Stomach (tissue), 4 donors: ENCODE measurements around the gene PCED1B.

Experiments used
- POLR2A ChIP-seq, 4 donors: fragments of 450-650 bp; IDR thresholded peaks; one replicate each; pipeline ENCODE4 v1.6.1; 2016; ENCODE audit warnings: antibody characterized with exemption in 4 of 4, control low read depth in 2 of 4, mild to moderate bottlenecking in 1 of 4, moderate library complexity in 1 of 4
- POLR2AphosphoS5 ChIP-seq, 3 donors: sonication (generic); formaldehyde crosslinking; IDR thresholded peaks; one replicate each; pipeline ENCODE4 v1.6.1; 2016; ENCODE audit warnings: antibody characterized with exemption in 3 of 3
- TF ChIP-seq, protein P1 (sequence below), 7 experiments: fragments of 450-650 bp in 4 of 7; fragments of 200-600 bp in 3 of 7; sonication (generic) in 3 of 7; IDR thresholded peaks; one replicate each; pipeline ENCODE4 v1.5.1; 2016 to 2019; ENCODE audit warnings: antibody characterized with exemption in 7 of 7, control low read depth in 2 of 7, mild to moderate bottlenecking in 1 of 7

DNA sequence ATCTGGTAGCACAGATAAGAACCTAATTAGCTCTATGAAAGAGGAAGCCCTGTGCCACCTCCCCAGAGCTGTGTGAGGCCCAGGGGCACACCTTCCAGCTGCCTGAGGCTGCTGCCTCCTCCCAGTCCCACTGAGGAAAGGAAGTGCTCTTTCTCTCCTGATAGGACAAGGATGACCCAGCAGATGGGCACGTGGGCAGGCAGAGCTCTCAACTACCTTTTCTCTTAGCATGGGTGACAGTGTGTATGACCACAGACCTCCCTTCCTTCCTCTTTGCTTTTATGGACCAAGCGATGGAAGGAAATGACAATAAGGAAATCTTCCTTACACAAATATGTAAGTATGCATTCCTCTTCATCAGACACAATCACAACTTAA lies 127.9 kb downstream of the PCED1B start:
- TF ChIP-seq POLR2A (IDR thresholded peaks at IDR 0.05), result no peak
- TF ChIP-seq, protein P1, sequence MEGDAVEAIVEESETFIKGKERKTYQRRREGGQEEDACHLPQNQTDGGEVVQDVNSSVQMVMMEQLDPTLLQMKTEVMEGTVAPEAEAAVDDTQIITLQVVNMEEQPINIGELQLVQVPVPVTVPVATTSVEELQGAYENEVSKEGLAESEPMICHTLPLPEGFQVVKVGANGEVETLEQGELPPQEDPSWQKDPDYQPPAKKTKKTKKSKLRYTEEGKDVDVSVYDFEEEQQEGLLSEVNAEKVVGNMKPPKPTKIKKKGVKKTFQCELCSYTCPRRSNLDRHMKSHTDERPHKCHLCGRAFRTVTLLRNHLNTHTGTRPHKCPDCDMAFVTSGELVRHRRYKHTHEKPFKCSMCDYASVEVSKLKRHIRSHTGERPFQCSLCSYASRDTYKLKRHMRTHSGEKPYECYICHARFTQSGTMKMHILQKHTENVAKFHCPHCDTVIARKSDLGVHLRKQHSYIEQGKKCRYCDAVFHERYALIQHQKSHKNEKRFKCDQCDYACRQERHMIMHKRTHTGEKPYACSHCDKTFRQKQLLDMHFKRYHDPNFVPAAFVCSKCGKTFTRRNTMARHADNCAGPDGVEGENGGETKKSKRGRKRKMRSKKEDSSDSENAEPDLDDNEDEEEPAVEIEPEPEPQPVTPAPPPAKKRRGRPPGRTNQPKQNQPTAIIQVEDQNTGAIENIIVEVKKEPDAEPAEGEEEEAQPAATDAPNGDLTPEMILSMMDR (IDR thresholded peaks at IDR 0.05), result no peak
- TF ChIP-seq POLR2AphosphoS5 (IDR thresholded peaks at IDR 0.05), result no peak
